Measurements from ENCODE around the gene LETM1. TPM values are rescaled to one million over a fixed set of nuclear protein-coding genes. Genes with fewer than 3 reads are reported as not detected.
A peak's percentile ranks its signal among the peaks of the same experiment; 100 is the strongest.

LETM1 gene
- total RNA-seq, 1 donor from 2014 or later = 41.8 TPM

DNA sequence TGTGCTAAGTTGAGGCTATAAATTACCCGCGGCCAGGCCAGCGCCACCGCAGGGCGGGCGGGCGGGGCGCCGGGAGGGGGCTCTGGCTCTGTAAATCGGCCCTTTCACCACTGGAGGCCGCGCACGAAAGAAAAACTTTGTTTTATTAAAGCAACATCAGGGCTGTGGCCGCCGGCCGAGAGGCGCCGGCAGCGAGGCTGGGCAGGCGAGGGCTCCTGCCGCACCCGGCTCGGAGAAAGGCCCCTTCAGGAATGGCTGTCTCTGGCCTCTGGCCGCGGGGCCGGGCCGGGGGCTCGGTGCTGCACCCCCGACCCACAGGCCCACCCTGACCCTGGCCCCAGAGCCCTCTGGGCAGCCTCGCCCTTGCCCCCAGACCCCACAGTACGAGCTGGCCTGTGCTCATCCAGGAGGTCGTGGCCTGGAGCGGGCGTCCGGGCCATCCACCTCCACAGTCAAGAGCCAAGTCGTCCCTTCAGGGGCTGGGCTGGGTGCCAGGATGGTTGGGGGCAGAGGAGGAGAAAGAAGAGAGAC is 92.3 kb downstream of the LETM1 start:
- DNase-seq = peak; percentile 60
- ATAC-seq (ENCODE audit: poor library complexity) = peak; percentile 42
- intact Hi-C loops (cut with DNase I) = no loop called here

- no peak for ATAC-seq (ENCODE audit: poor library complexity)
- intact Hi-C loops (cut with DNase I) = no loop called here
- no peak for DNase-seq
Measured at GRCh38 chr4:1763070-1763549, 92.8 kb downstream of the LETM1 start.

DNA sequence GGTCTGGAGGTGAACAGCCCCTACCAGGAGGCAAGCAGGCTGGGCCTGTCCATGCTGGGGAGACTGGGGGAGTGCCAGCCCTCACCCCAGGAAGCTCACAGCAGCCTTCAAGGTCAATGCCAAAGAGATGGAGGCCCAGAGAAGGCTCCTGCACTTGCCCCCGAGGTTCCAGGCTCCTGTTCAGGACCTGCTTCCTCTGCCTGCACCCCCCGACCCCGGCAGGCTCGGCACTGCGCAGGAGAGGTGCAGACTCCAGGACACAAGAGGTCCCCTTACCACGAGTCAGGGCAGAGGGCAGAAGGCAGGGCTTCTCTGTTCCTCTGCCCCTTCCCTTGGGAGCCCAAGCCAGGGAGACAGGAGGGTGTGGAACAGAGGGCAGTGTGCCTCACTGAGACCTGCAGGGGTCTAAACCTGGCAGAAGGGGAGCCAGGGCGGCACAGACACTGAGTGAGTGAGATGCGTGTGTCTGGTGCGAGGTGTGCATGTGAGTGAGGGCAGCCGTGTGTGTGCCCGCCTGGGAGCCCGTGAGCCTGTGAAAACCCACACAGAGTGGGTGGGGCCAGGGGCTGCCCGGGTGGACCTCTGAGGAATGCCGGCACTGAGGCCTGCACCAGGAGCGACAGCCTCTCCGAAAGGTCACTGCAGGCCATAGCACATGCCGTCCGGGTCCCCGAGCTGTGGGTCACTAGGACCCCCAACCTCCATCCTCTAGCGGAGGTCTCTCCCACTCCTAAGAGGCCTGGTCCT is 93.5 kb downstream of the LETM1 start:
- intact Hi-C loops (cut with DNase I) = no loop called here
- no peak for ATAC-seq (ENCODE audit: poor library complexity)
- DNase-seq = no peak

Other genes starting within 250 kb of the LETM1 start
- 1.0 TPM for gene FAM53A, start 171.8 kb downstream of the LETM1 start, total RNA-seq
- gene SLBP, start 143.8 kb downstream of the LETM1 start, total RNA-seq = 12.6 TPM
- 28.6 TPM for gene TMEM129, start 134.8 kb downstream of the LETM1 start, total RNA-seq
- gene TACC3, start 134.6 kb downstream of the LETM1 start, total RNA-seq = 7.0 TPM
- gene FGFR3, start 62.9 kb downstream of the LETM1 start, total RNA-seq = 2.9 TPM
- gene NSD2, start 15.2 kb upstream of the LETM1 start, total RNA-seq = 32.6 TPM
- 10.4 TPM for gene NELFA, start 152.8 kb upstream of the LETM1 start, total RNA-seq
- gene NAT8L, start 203.2 kb upstream of the LETM1 start, total RNA-seq = 1.00 TPM